ENCODE measurements around the gene KPNA4.

Gene KPNA4

DNA sequence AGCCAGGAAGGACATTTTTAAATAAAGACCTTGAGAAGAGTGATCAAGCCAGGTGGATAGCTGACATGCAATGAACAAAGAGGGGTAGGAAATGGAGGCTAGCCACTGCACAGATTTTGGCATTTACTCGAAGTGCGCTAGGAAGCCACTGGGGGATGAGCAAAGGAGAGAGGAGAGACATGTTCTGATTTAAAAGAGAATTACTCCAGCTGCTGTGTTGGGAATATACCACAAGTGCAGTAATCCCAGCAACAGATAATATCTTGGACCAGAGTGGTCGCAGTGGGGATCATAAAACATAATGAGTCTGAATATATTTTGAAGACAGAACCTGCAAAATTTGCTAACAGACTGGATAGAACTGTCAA, 19.9 kb downstream of the KPNA4 start:
- Histone ChIP-seq H3K27ac (replicated peaks) (no peak overlapping the region), H3K27me3 (ENCODE audit: insufficient read depth, poor library complexity, severe bottlenecking) (no peaks in the 10 kb centered on the region), H3K4me3 (replicated peaks; ENCODE audit: insufficient read depth, low read length) (no peak overlapping the region)
- TF ChIP-seq, protein P1, sequence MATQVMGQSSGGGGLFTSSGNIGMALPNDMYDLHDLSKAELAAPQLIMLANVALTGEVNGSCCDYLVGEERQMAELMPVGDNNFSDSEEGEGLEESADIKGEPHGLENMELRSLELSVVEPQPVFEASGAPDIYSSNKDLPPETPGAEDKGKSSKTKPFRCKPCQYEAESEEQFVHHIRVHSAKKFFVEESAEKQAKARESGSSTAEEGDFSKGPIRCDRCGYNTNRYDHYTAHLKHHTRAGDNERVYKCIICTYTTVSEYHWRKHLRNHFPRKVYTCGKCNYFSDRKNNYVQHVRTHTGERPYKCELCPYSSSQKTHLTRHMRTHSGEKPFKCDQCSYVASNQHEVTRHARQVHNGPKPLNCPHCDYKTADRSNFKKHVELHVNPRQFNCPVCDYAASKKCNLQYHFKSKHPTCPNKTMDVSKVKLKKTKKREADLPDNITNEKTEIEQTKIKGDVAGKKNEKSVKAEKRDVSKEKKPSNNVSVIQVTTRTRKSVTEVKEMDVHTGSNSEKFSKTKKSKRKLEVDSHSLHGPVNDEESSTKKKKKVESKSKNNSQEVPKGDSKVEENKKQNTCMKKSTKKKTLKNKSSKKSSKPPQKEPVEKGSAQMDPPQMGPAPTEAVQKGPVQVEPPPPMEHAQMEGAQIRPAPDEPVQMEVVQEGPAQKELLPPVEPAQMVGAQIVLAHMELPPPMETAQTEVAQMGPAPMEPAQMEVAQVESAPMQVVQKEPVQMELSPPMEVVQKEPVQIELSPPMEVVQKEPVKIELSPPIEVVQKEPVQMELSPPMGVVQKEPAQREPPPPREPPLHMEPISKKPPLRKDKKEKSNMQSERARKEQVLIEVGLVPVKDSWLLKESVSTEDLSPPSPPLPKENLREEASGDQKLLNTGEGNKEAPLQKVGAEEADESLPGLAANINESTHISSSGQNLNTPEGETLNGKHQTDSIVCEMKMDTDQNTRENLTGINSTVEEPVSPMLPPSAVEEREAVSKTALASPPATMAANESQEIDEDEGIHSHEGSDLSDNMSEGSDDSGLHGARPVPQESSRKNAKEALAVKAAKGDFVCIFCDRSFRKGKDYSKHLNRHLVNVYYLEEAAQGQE (IDR thresholded peaks at IDR 0.05; ENCODE audit: insufficient replicate concordance, low read depth) = no peak
- TF ChIP-seq, protein P2, sequence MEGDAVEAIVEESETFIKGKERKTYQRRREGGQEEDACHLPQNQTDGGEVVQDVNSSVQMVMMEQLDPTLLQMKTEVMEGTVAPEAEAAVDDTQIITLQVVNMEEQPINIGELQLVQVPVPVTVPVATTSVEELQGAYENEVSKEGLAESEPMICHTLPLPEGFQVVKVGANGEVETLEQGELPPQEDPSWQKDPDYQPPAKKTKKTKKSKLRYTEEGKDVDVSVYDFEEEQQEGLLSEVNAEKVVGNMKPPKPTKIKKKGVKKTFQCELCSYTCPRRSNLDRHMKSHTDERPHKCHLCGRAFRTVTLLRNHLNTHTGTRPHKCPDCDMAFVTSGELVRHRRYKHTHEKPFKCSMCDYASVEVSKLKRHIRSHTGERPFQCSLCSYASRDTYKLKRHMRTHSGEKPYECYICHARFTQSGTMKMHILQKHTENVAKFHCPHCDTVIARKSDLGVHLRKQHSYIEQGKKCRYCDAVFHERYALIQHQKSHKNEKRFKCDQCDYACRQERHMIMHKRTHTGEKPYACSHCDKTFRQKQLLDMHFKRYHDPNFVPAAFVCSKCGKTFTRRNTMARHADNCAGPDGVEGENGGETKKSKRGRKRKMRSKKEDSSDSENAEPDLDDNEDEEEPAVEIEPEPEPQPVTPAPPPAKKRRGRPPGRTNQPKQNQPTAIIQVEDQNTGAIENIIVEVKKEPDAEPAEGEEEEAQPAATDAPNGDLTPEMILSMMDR (IDR thresholded peaks at IDR 0.05; ENCODE audit: insufficient read depth, low read length) = no peak
- no peak for TF ChIP-seq SPI1 (IDR thresholded peaks at IDR 0.05; ENCODE audit: borderline replicate concordance, low read depth)
- no peak for TF ChIP-seq POLR2AphosphoS5 (IDR thresholded peaks at IDR 0.05; ENCODE audit: low read depth)
- no peak for TF ChIP-seq GABPA (IDR thresholded peaks at IDR 0.05; ENCODE audit: low read depth)
- DNase-seq (ENCODE audit: low read depth in 1 of 2, low spot score in 1 of 2) = no peak

DNA sequence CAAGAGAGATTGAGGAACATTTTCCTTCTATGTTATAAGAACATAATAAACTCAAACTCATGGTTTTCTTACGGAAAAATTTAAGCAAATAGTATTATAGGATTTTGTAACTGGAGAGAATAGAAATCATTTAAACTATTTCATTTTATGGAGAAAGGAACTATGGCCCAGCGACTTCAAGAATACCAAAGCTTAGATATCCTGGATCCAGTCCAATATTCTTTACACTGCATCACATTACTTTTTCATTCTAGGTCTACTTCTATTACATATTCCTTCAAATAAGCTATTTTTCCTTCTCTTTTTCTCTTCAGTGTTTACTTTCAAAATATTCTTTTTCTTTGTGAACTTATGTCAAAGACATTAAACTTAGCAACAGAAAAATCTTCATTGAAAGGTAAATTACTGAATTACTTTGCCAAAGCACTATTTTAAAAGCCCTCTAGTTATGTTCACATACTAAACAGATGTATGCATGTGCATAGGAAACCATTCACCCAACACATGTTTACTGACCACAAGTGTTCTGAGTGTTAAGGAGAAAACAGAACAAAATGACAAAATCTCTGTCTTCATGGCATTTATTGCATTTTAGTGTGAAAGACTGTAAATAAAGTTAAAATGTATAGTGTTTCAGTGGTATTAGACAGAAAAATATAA, 20.4 kb downstream of the KPNA4 start:
- Histone ChIP-seq H3K27me3 (ENCODE audit: insufficient read depth, poor library complexity, severe bottlenecking) (no peaks in the 10 kb centered on the region), H3K4me3 (replicated peaks; ENCODE audit: insufficient read depth, low read length) (no peak overlapping the region), H3K27ac (replicated peaks) (no peak overlapping the region)
- TF ChIP-seq, protein P1 (IDR thresholded peaks at IDR 0.05; ENCODE audit: insufficient replicate concordance, low read depth) = no peak
- TF ChIP-seq GABPA (IDR thresholded peaks at IDR 0.05; ENCODE audit: low read depth) (no peak), POLR2AphosphoS5 (IDR thresholded peaks at IDR 0.05; ENCODE audit: low read depth) (no peak)
- DNase-seq (ENCODE audit: low read depth in 1 of 2, low spot score in 1 of 2) = no peak

DNA sequence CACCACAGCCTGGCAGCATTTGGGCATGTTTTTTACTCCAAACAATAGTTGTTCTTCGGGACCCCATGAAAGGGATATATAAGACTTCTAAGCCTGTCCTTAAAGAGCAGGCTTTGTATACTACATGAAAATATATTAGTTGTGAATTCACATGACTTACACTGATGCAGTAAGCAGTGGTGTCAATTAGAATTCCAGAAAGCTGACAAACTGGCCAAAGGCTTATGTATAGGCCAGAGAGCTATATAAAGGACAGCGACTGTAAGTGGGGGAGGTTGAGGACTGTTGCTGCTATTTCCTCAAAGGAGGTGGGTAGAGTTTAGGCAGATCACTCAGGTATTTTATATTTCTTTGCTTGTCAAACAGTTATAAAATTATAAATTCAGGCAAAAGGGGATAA, 24.8 kb downstream of the KPNA4 start:
- DNase-seq (ENCODE audit: low read depth in 1 of 2, low spot score in 1 of 2) = no peak
- Histone ChIP-seq H3K27ac (replicated peaks) (no peak overlapping the region), H3K27me3 (ENCODE audit: insufficient read depth, poor library complexity, severe bottlenecking) (no peaks in the 10 kb centered on the region), H3K4me3 (replicated peaks; ENCODE audit: insufficient read depth, low read length) (no peak overlapping the region)
- TF ChIP-seq POLR2AphosphoS5 (IDR thresholded peaks at IDR 0.05; ENCODE audit: low read depth) (no peak), GABPA (IDR thresholded peaks at IDR 0.05; ENCODE audit: low read depth) (no peak), SPI1 (IDR thresholded peaks at IDR 0.05; ENCODE audit: borderline replicate concordance, low read depth) (no peak)
- TF ChIP-seq, protein P2 (IDR thresholded peaks at IDR 0.05; ENCODE audit: insufficient read depth, low read length) = no peak
- TF ChIP-seq, protein P1 (IDR thresholded peaks at IDR 0.05; ENCODE audit: insufficient replicate concordance, low read depth) = no peak

All from HL-60 (cell line).